Measurements from ENCODE around the gene EEF1E1.

GRCh38 chr6:8110725-8111124, 8.4 kb upstream of the EEF1E1 start:
- TF ChIP-seq EP300 (IDR thresholded peaks at IDR 0.05; ENCODE audit: low read depth) (no peak), CTCF (IDR thresholded peaks at IDR 0.05) (no peak)

Data from transverse colon (tissue), 3 donors.